ENCODE data around the gene ASCC1.

- no peak for TF ChIP-seq CTCF (IDR thresholded peaks at IDR 0.05)
- TF ChIP-seq POLR2A (IDR thresholded peaks at IDR 0.05): no peak
Observed at GRCh38 chr10:72072046-72072445, 144.0 kb downstream of the ASCC1 start.

Measured in gastroesophageal sphincter (tissue), 3 donors.